ENCODE measurements around the gene FAR2. TPM values are rescaled to one million over a fixed set of nuclear protein-coding genes. Genes with fewer than 3 reads are reported as not detected.

The FAR2 gene
- total RNA-seq, 2 experiments from 2014 or later, result 12.6 to 13.6 TPM

DNA sequence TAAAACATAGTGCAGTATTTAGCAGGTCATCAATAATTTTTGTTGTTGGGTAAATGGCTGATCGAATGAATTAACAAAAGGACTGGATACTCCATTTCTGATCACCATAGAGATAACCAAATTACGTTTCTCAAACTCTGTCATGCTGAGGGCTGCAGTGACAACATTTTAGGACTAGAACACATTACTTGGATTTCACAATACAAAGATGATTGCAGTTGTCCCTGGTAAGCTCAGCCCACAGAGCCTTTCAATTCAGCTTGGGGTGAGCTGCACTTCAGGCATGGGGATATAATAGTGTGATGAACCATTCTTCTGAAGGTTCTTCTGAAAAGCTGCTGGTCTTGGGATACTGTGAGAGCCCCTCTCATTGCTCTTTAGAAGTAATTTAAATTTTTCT lies 74.3 kb downstream of the FAR2 start:
- CTCF ChIA-PET, result no interaction called here

GRCh38 chr12:29223956-29224543 lies 75.0 kb downstream of the FAR2 start:
- no peak for ATAC-seq
- CTCF ChIA-PET, result no interaction called here
- Mint-ChIP-seq H3K36me3 (no peaks in the 10 kb centered on the region), H3K9me3 (ENCODE audit: low read depth) (no peaks in the 10 kb centered on the region), H3K27ac (no peak overlapping the region), H3K4me3 (no peak overlapping the region), H3K4me1 (no peaks in the 10 kb centered on the region), H3K27me3 (no peaks in the 10 kb centered on the region)
- DNase-seq, result no peak

More for the DNA sequence above, 74.3 kb downstream of the FAR2 start:
- no peak for ATAC-seq
- H3K27ac Mint-ChIP-seq, result no peak overlapping the region
- H3K36me3 Mint-ChIP-seq, result no peaks in the 10 kb centered on the region
- H3K9me3 Mint-ChIP-seq (ENCODE audit: low read depth), result no peaks in the 10 kb centered on the region
- no peaks in the 10 kb centered on the region for H3K27me3 Mint-ChIP-seq
- no peak for DNase-seq
- H3K4me3 Mint-ChIP-seq, result no peak overlapping the region
- no peaks in the 10 kb centered on the region for H3K4me1 Mint-ChIP-seq

GRCh38 chr12:29224572-29224971 lies 75.5 kb downstream of the FAR2 start:
- Mint-ChIP-seq H3K4me3 (no peak overlapping the region), H3K4me1 (no peaks in the 10 kb centered on the region), H3K27ac (no peak overlapping the region), H3K36me3 (no peaks in the 10 kb centered on the region), H3K27me3 (no peaks in the 10 kb centered on the region), H3K9me3 (ENCODE audit: low read depth) (no peaks in the 10 kb centered on the region)
- CTCF ChIA-PET, result no interaction called here
- DNase-seq (no peak), ATAC-seq (no peak)

GRCh38 chr12:29225834-29226233 lies 76.8 kb downstream of the FAR2 start:
- Mint-ChIP-seq H3K4me3 (no peak overlapping the region), H3K27me3 (no peaks in the 10 kb centered on the region), H3K9me3 (ENCODE audit: low read depth) (no peaks in the 10 kb centered on the region), H3K27ac (no peak overlapping the region), H3K4me1 (no peaks in the 10 kb centered on the region), H3K36me3 (no peaks in the 10 kb centered on the region)
- DNase-seq (no peak), ATAC-seq (no peak)
- CTCF ChIA-PET, result no interaction called here

DNA sequence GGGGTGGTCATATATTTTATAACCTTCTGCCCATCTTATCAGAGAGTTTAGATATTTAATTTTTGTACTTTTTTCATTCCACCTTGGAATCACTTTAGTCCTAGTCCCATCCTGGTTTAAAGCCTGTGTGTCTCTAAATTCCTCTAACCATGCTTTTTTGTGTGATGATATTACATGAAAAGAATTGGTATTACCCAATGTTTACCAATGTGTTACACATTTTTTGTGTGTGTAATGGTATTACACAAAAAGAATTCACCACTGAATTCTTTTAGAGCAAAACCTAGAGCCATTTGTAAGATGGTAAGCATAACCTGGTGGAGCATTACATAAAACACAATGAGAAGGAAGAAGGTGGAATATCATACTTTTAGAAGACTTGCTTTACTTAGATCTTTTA lies 77.5 kb downstream of the FAR2 start:
- Mint-ChIP-seq H3K27ac (no peak overlapping the region), H3K4me3 (no peak overlapping the region), H3K9me3 (ENCODE audit: low read depth) (no peaks in the 10 kb centered on the region), H3K4me1 (no peaks in the 10 kb centered on the region), H3K27me3 (no peaks in the 10 kb centered on the region), H3K36me3 (no peaks in the 10 kb centered on the region)
- no peak for DNase-seq
- CTCF ChIA-PET, result no interaction called here
- ATAC-seq, result no peak

- CTCF ChIA-PET, result no interaction called here
- no peaks in the 10 kb centered on the region for H3K27me3 Mint-ChIP-seq
Observed at GRCh38 chr12:29228474-29229157, 79.5 kb downstream of the FAR2 start.

GRCh38 chr12:29229158-29229505 lies 80.1 kb downstream of the FAR2 start:
- no peak overlapping the region for H3K27ac Mint-ChIP-seq
- no peaks in the 10 kb centered on the region for H3K4me1 Mint-ChIP-seq
- CTCF ChIA-PET, result no interaction called here
- no peaks in the 10 kb centered on the region for H3K36me3 Mint-ChIP-seq
- no peak overlapping the region for H3K4me3 Mint-ChIP-seq
- ATAC-seq, result no peak
- H3K27me3 Mint-ChIP-seq, result no peaks in the 10 kb centered on the region
- DNase-seq, result no peak
- no peaks in the 10 kb centered on the region for H3K9me3 Mint-ChIP-seq (ENCODE audit: low read depth)

More at GRCh38 chr12:29228474-29229157, 79.5 kb downstream of the FAR2 start:
- no peaks in the 10 kb centered on the region for H3K36me3 Mint-ChIP-seq
- no peak overlapping the region for H3K4me3 Mint-ChIP-seq
- no peak overlapping the region for H3K27ac Mint-ChIP-seq
- ATAC-seq (no peak), DNase-seq (no peak)
- H3K9me3 Mint-ChIP-seq (ENCODE audit: low read depth), result no peaks in the 10 kb centered on the region
- H3K4me1 Mint-ChIP-seq, result no peaks in the 10 kb centered on the region

GRCh38 chr12:29229937-29230336 lies 80.9 kb downstream of the FAR2 start:
- CTCF ChIA-PET, result no interaction called here
- no peaks in the 10 kb centered on the region for H3K27me3 Mint-ChIP-seq
- H3K27ac Mint-ChIP-seq, result no peak overlapping the region
- ATAC-seq (no peak), DNase-seq (no peak)
- no peaks in the 10 kb centered on the region for H3K9me3 Mint-ChIP-seq (ENCODE audit: low read depth)
- H3K4me3 Mint-ChIP-seq, result no peak overlapping the region
- H3K4me1 Mint-ChIP-seq, result no peaks in the 10 kb centered on the region
- H3K36me3 Mint-ChIP-seq, result no peaks in the 10 kb centered on the region

- ATAC-seq (no peak), DNase-seq (no peak)
- no peaks in the 10 kb centered on the region for H3K9me3 Mint-ChIP-seq (ENCODE audit: low read depth)
- no peaks in the 10 kb centered on the region for H3K36me3 Mint-ChIP-seq
- no peak overlapping the region for H3K4me3 Mint-ChIP-seq
- CTCF ChIA-PET, result no interaction called here
- H3K27me3 Mint-ChIP-seq, result no peaks in the 10 kb centered on the region
- no peaks in the 10 kb centered on the region for H3K4me1 Mint-ChIP-seq
- H3K27ac Mint-ChIP-seq, result no peak overlapping the region
Observed at GRCh38 chr12:29230800-29231560, 81.9 kb downstream of the FAR2 start.

- Mint-ChIP-seq H3K4me1 (no peaks in the 10 kb centered on the region), H3K27ac (no peak overlapping the region), H3K36me3 (no peaks in the 10 kb centered on the region), H3K9me3 (ENCODE audit: low read depth) (no peaks in the 10 kb centered on the region), H3K27me3 (no peaks in the 10 kb centered on the region), H3K4me3 (no peak overlapping the region)
- CTCF ChIA-PET, result no interaction called here
- DNase-seq (no peak), ATAC-seq (no peak)
Observed at GRCh38 chr12:29232086-29232485, 83.0 kb downstream of the FAR2 start.

GRCh38 chr12:29234552-29234951 lies 85.5 kb downstream of the FAR2 start:
- Mint-ChIP-seq H3K4me1 (no peaks in the 10 kb centered on the region), H3K4me3 (no peak overlapping the region), H3K36me3 (no peaks in the 10 kb centered on the region), H3K9me3 (ENCODE audit: low read depth) (no peaks in the 10 kb centered on the region), H3K27me3 (no peaks in the 10 kb centered on the region), H3K27ac (no peak overlapping the region)
- CTCF ChIA-PET, result interaction anchor here (1.2 kb wide), 1 partner anchor 48 kb away, joined by 3 read pairs; no protein-coding TSS in a partner anchor
- no peak for ATAC-seq
- DNase-seq, result no peak

- Mint-ChIP-seq H3K27me3 (no peaks in the 10 kb centered on the region), H3K27ac (no peak overlapping the region), H3K36me3 (no peaks in the 10 kb centered on the region), H3K9me3 (ENCODE audit: low read depth) (no peaks in the 10 kb centered on the region), H3K4me1 (no peaks in the 10 kb centered on the region), H3K4me3 (no peak overlapping the region)
- CTCF ChIA-PET, result no interaction called here
- DNase-seq (no peak), ATAC-seq (no peak)
Observed at GRCh38 chr12:29234965-29235626, 86.0 kb downstream of the FAR2 start.

DNA sequence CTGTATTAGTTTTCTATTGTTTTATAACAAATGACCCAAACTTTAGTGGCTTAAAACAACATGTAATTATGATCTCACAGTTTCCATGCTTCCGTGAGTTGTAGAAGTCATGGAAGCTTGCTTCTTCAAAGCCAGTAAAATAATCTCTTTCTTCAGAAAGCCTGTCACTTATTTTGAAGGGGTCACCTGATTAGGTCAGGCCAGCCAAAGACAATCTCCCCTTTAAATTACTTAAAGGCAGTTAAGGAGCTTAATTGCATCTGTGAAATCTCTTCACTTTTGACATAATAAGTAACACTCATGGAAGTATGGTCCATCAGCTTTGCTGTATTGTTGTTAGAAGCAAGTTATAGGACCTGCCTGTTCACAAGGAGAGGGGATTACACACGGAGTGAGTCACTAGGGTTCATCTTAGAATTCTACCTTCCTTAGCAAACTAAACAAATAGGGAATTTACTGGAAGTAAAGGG lies 89.8 kb downstream of the FAR2 start:
- no peaks in the 10 kb centered on the region for H3K27me3 Mint-ChIP-seq
- H3K36me3 Mint-ChIP-seq, result peaks cover 2% of the 10 kb centered on the region
- H3K4me1 Mint-ChIP-seq, result peaks cover 15% of the 10 kb centered on the region
- no peak overlapping the region for H3K4me3 Mint-ChIP-seq
- DNase-seq (no peak), ATAC-seq (no peak)
- no peaks in the 10 kb centered on the region for H3K9me3 Mint-ChIP-seq (ENCODE audit: low read depth)
- no peak overlapping the region for H3K27ac Mint-ChIP-seq
- CTCF ChIA-PET, result interaction anchor here (0.8 to 1.3 kb wide), 2 partner anchors 79 to 150 kb away, joined by 3 read pairs; no protein-coding TSS in a partner anchor
